Calu3 (cell line): Measurements from ENCODE around the gene GIGYF2. TPM values are rescaled to one million over a fixed set of nuclear protein-coding genes. Genes with fewer than 3 reads are reported as not detected.

Experiments
- BruUV-seq: library from RNA; stranded (reverse); fragments of 400-500 nt; replicated peaks from 2 replicates; lab custom pipeline; 2021; lab: Mats Ljungman, UMichigan
- CTCF ChIA-PET: fragments of 300-600 bp; sonication (Branson Sonifier 250); formaldehyde crosslinking; loops from one replicate; lab custom pipeline; 2022; ENCODE audit warnings: antibody characterized with exemption; lab: Charles Lee
- DNase-seq: peaks from one replicate; pipeline ENCODE4 v3.0.0; 2022
- H3K27ac Mint-ChIP-seq: one replicate; pipeline ENCODE4 v1.8.0; 2022; ENCODE audit warnings: mixed read lengths; ENCODE audit not compliant: unreplicated experiment
- H3K27me3 Mint-ChIP-seq: one replicate; pipeline ENCODE4 v1.8.0; 2022; ENCODE audit warnings: mixed read lengths; ENCODE audit not compliant: unreplicated experiment
- H3K36me3 Mint-ChIP-seq: one replicate; pipeline ENCODE4 v1.8.0; 2022; ENCODE audit warnings: mild to moderate bottlenecking, moderate library complexity, mixed read lengths; ENCODE audit not compliant: insufficient read depth, unreplicated experiment
- H3K4me1 Mint-ChIP-seq: one replicate; pipeline ENCODE4 v1.8.0; 2022; ENCODE audit warnings: mild to moderate bottlenecking, low read depth, mixed read lengths; ENCODE audit not compliant: unreplicated experiment
- H3K4me3 Mint-ChIP-seq: one replicate; pipeline ENCODE4 v1.8.0; 2022; ENCODE audit warnings: mild to moderate bottlenecking, low read depth, moderate library complexity, mixed read lengths; ENCODE audit not compliant: unreplicated experiment
- H3K9me3 Mint-ChIP-seq: one replicate; pipeline ENCODE4 v1.8.0; 2022; ENCODE audit warnings: low read depth, mixed read lengths; ENCODE audit not compliant: unreplicated experiment
- CTCF ChIP-seq: fragments of 200-600 bp; IDR thresholded peaks from one replicate; pipeline ENCODE4 v1.8.0; 2022; ENCODE audit warnings: antibody characterized with exemption; ENCODE audit not compliant: unreplicated experiment
- intact Hi-C: fragments of 100-400 bp; cut with micrococcal nuclease; formaldehyde crosslinking; loops from one replicate; pipeline ENCODE4 v1.10.0; 2022; ENCODE audit not compliant: unreplicated experiment
- total RNA-seq: library from RNA; stranded (reverse); gene quantifications from 2 replicates; pipeline ENCODE4 v1.2.3, GENCODE V29; 2022

The GIGYF2 gene
- total RNA-seq, 1 experiment from 2014 or later, result 72.2 TPM

GRCh38 chr2:232861353-232861752 lies 164.2 kb downstream of the GIGYF2 start:
- no peak for TF ChIP-seq CTCF
- intact Hi-C loops, result no loop called here
- H3K4me3 Mint-ChIP-seq, result no peak overlapping the region
- H3K27me3 Mint-ChIP-seq, result no peaks in the 10 kb centered on the region
- DNase-seq, result no peak
- peaks cover 5% of the 10 kb centered on the region for H3K9me3 Mint-ChIP-seq
- H3K27ac Mint-ChIP-seq, result no peak overlapping the region
- H3K36me3 Mint-ChIP-seq, result peaks cover 35% of the 10 kb centered on the region
- CTCF ChIA-PET, result no interaction called here
- BruUV-seq, result no TSS peak
- H3K4me1 Mint-ChIP-seq, result peaks cover 27% of the 10 kb centered on the region

GRCh38 chr2:232863996-232864395 lies 166.9 kb downstream of the GIGYF2 start:
- intact Hi-C loops, result no loop called here
- BruUV-seq, result no TSS peak
- no peaks in the 10 kb centered on the region for H3K9me3 Mint-ChIP-seq

GRCh38 chr2:232865165-232865564 lies 168.0 kb downstream of the GIGYF2 start:
- Mint-ChIP-seq H3K4me1 (no peaks in the 10 kb centered on the region), H3K4me3 (no peak overlapping the region), H3K27ac (no peak overlapping the region), H3K36me3 (no peaks in the 10 kb centered on the region), H3K27me3 (no peaks in the 10 kb centered on the region), H3K9me3 (no peaks in the 10 kb centered on the region)
- no TSS peak for BruUV-seq
- intact Hi-C loops, result no loop called here
- no peak for TF ChIP-seq CTCF
- CTCF ChIA-PET, result interaction anchor here (0.7 kb wide), 2 partner anchors 19 to 367 kb away, joined by 3 to 5 read pairs; no protein-coding TSS in a partner anchor
- no peak for DNase-seq

More at GRCh38 chr2:232863996-232864395, 166.9 kb downstream of the GIGYF2 start:
- no peaks in the 10 kb centered on the region for H3K27me3 Mint-ChIP-seq
- H3K4me3 Mint-ChIP-seq, result no peak overlapping the region
- TF ChIP-seq CTCF, result no peak
- H3K4me1 Mint-ChIP-seq, result peaks cover 8% of the 10 kb centered on the region
- CTCF ChIA-PET, result interaction anchor here (0.5 kb wide), 1 partner anchor 165 kb away, joined by 3 read pairs; no protein-coding TSS in a partner anchor
- no peak for DNase-seq
- no peak overlapping the region for H3K27ac Mint-ChIP-seq
- peaks cover 9% of the 10 kb centered on the region for H3K36me3 Mint-ChIP-seq

- no peaks in the 10 kb centered on the region for H3K4me1 Mint-ChIP-seq
- intact Hi-C loops, result no loop called here
- no TSS peak for BruUV-seq
- H3K4me3 Mint-ChIP-seq, result no peak overlapping the region
- H3K9me3 Mint-ChIP-seq, result no peaks in the 10 kb centered on the region
- no peaks in the 10 kb centered on the region for H3K36me3 Mint-ChIP-seq
- H3K27ac Mint-ChIP-seq, result no peak overlapping the region
- no peaks in the 10 kb centered on the region for H3K27me3 Mint-ChIP-seq
- no peak for TF ChIP-seq CTCF
- CTCF ChIA-PET, result interaction anchor here (0.6 kb wide), 2 partner anchors 147 to 234 kb away, joined by 3 read pairs; no protein-coding TSS in a partner anchor
- no peak for DNase-seq
Measured at GRCh38 chr2:232866104-232866503, 169.0 kb downstream of the GIGYF2 start.
